Measurements from ENCODE around the gene STAT3.
A peak's percentile ranks its signal among the peaks of the same experiment; 100 is the strongest.

STAT3 gene

DNA sequence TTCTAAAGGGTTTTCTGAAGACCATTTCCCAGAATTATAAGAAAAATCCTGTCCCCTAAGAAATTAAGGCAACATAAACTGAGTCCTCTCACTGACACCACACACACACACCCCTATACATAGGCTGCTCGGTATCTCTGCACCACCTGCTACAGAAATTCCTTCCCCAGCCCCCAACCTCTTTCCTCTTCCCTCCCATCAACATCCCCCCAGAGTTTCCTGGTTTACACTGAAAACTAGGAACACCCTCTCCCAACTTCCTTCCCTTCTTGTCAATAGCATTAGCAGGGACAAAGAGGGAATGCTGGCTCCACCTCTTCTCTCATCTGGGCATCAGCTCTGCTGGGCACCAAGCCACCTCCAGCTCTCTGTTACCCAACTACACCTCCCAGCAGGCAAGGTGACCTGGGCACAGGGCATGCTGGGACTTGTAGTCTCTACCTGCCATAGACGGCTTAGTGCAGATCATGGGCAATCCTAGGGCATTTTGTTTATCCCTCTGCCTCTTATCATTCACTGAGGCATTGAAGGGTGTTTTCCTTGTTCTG, 19.1 kb upstream of the STAT3 start:
- H3K4me3 ChIP-seq, result peak overlapping the region; percentile 35
- peak; percentile 90 for DNase-seq (ENCODE audit: low spot score)
- TF ChIP-seq, protein P1, sequence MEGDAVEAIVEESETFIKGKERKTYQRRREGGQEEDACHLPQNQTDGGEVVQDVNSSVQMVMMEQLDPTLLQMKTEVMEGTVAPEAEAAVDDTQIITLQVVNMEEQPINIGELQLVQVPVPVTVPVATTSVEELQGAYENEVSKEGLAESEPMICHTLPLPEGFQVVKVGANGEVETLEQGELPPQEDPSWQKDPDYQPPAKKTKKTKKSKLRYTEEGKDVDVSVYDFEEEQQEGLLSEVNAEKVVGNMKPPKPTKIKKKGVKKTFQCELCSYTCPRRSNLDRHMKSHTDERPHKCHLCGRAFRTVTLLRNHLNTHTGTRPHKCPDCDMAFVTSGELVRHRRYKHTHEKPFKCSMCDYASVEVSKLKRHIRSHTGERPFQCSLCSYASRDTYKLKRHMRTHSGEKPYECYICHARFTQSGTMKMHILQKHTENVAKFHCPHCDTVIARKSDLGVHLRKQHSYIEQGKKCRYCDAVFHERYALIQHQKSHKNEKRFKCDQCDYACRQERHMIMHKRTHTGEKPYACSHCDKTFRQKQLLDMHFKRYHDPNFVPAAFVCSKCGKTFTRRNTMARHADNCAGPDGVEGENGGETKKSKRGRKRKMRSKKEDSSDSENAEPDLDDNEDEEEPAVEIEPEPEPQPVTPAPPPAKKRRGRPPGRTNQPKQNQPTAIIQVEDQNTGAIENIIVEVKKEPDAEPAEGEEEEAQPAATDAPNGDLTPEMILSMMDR (IDR thresholded peaks at IDR 0.05), result no peak

DNA sequence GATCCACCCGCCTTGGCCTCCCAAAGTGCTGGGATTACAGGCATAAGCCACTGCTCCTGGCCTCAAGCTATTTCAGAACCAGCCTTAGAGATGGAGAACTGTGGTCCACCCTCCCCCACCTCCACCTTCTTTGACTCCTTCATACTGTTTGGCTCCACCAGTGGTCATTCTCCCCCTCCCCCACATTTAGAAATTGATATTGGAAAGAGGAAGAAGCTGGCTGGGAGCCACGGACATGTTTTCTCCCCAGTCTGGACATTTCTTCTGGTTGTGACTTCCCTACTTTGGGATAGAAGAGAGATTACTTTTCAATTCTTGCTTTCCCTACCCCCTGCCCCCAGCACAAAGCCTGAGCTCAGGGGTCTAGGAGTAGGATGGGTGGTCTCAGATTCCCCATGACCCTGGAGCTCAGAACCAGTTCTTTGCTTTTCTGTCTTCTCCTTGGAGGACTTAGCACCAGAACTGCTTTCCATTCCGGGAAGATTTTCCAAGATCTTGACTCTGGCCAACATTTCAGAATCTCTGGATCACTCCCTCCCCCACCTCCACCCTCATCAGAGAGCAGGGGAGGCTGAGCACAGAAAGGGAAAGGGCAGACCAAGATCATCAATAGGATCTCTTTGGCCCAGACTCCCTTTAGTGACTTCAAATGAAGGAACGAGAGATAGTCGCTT, 18.5 kb upstream of the STAT3 start:
- DNase-seq (ENCODE audit: low spot score), result no peak
- H3K4me3 ChIP-seq, result peak overlapping the region; percentile 37
- TF ChIP-seq, protein P1 (IDR thresholded peaks at IDR 0.05), result no peak
- H3K27ac ChIP-seq, result peak overlapping the region; percentile 81 to 93

More for the DNA sequence above, 19.1 kb upstream of the STAT3 start:
- H3K27ac ChIP-seq, result peak overlapping the region; percentile 81 to 93

DNA sequence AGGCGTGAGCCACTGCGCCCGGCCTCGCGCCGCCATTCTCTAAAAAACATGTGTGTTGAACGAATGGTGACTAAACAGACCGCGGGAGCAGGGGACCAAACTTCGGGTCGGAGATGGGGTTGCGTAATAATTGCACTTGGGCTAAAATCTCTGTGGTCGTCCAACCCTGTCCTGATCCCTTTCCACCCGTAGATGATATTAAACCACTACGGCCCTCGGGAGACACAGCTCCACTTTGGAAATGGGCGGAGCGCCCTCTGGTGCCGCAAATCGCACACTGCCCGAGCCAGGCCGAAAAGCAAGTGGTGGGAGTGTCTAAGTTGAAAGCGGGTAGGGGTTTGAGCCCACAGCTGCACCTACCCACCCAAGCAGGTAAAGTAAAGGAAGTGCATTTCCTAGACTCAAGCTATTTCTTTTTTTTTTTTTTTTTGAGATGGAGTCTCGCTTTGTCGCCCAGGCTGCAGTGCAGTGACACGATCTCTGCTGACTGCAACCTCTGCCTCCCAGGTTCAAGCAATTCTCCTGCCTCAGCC, 17.8 kb upstream of the STAT3 start:
- H3K27ac ChIP-seq, result peak overlapping the region; percentile 81 to 93
- peak overlapping the region; percentile 37 for H3K4me3 ChIP-seq
- DNase-seq (ENCODE audit: low spot score), result peak; percentile 88

DNA sequence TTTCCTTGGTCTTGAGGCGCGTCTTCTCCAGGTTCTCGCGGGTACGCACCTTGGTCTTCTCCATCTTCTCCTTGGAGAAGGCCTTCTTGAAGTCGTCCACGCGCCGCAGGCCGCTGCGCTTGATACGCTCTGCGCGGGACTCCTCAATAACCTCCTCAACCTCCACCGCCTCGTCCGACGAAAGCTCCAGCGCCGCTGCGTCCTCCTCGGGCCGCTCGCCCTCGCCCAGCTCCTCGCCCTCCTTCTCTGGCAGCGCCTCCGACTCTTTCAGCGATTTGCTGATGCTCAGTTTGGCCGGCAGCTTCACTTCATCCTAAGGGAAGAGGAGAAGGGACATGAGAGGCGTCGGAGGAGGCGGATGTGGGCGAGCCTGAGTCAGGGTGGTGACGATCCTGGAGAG, 16.8 kb upstream of the STAT3 start:
- DNase-seq (ENCODE audit: low spot score), result no peak
- TF ChIP-seq, protein P1 (IDR thresholded peaks at IDR 0.05), result no peak
- Histone ChIP-seq H3K27ac (peak overlapping the region in 1 of 2 donors; percentile 41), H3K4me3 (no peak overlapping the region)

More for the DNA sequence above, 17.8 kb upstream of the STAT3 start:
- TF ChIP-seq, protein P1 (IDR thresholded peaks at IDR 0.05), result peak; percentile 74

DNA sequence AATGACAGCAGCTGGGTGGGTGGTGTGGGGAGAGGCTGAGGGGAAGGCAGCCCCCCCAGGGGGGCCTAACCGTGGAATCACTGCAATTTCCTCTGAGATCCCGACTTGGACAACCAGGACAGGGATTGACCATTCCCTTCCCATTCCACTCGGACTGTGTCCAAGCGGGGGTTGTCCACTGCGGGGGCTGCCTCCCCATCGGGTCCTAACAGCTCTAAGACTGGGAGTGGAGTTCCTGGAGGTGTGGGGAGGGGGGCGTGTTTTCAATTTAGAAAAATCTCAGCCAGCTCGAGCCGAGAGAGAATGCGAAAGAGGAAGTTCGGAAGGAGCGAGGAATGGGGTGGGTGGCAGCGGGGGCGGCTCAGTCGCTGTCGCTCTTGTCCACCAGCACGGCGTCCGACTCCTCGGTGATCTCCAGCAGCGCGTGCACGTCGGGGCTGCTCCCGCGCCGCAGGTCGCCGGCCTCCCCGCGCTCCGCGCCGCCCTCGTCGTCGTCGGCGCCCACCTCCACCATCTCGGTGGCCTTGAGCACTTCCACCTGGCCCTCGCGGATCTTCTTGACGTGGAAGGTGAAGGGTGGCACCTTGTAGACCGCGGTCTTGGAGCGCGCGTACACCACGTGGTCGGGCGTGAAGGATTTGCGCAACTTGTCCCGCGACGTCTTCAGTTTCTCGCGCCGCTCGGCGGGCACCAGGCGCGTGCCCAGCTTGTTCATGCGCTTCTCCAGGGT, 16.2 kb upstream of the STAT3 start:
- TF ChIP-seq, protein P1 (IDR thresholded peaks at IDR 0.05), result no peak
- Histone ChIP-seq H3K4me3 (no peak overlapping the region), H3K27ac (peak overlapping the region; percentile 24 to 62)
- DNase-seq (ENCODE audit: low spot score), result no peak

DNA sequence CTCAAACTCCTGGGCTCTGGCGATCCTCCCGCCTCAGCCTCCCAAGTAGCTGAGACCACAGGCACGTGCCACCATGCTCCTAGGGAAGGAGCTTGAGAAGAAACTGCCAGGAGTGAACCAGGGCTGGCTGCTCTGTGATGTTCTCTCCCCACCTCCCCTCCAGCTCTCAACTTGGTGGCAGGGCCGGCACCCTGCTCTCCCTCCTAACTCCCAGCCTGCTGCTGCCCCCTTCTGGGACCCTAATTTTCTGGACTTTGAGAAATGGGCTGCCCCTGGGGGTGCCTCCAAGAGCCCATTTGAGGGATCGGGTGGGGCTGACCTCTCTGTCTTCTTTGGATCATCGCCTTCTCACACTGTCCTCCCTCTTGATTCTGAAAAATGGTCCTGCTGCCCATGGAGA, 14.9 kb upstream of the STAT3 start:
- Histone ChIP-seq H3K27ac (peak overlapping the region; percentile 23 to 62), H3K4me3 (no peak overlapping the region)
- TF ChIP-seq, protein P1 (IDR thresholded peaks at IDR 0.05), result no peak
- no peak for DNase-seq (ENCODE audit: low spot score)

Measured in coronary artery (tissue), 2 donors.